GM19240 (cell line): Measurements from ENCODE around the gene MBD3.
"Not testable (repeated sequence)": the region's sequence is repeated elsewhere in the genome, so short reads cannot be mapped to it uniquely, and the experiment has no call there.

Experiments used
- DNase-seq: peaks from one replicate; pipeline ENCODE4 v3.0.0; 2011; ENCODE audit warnings: low spot score; ENCODE audit not compliant: insufficient read length

MBD3 gene

DNA sequence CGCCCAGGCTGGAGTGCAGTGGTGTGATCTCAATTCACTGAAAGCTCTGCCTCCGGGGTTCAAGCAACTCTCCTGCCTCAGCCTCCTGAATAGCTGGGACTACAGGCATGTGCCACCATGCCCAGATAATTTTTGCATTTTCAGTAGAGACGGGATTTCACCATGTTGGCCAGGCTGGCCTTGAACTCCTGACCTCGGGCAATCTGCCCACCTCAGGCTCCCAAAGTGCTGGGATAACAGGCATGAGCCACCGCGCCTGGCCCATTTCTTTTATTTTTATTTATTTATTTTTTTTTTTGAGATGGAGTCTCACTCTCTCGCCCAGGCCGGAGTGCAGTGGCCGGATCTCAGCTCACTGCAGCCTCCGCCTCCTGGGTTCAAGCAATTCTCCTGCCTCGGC, 52.9 kb downstream of the MBD3 start:
- DNase-seq: not testable (repeated sequence)

- no peak for DNase-seq
Measured at GRCh38 chr19:1538978-1539377, 53.7 kb downstream of the MBD3 start.

- DNase-seq: not testable (repeated sequence)
Measured at GRCh38 chr19:1535699-1536098, 57.0 kb downstream of the MBD3 start.

DNA sequence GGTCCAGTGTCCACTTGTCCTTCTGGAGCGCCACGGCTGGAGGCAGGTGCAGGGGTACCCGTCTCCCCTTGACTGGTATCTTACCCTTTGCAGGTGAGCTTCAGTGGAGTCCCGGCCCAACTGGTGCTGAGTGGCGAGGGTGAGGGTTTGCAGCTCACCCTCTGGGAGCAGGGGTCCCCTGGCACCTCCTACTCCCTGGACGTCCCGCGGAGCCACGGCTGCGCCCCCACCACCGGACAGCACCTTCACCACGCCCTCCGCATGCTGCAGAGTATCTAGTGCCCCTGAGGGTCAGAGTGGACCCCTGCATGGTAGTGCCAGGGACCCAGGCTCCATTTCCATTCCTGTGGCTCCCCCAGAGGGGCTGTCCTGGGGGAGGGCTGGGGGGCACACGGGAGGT, 57.7 kb downstream of the MBD3 start:
- no peak for DNase-seq

GRCh38 chr19:1533510-1534150, 59.0 kb downstream of the MBD3 start:
- no peak for DNase-seq

DNA sequence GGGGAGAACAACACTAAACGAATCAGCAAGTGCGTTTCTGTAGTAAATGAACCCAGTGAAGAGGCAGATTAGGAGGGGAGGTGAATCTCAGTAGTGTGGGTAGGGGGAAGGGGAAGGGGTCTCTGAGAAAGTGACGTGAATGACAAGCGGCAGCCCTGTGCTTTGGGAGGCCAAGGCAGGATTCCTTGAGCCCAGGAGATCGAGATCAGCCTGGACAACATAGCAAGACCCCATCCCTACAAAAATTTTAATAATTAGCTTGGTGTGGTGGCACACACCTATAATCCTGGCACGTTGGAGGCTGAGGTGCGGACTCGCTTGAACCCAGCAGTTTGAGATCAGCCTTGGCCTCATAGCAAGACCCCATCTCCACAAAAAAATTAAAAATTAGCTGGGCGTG, 60.7 kb downstream of the MBD3 start:
- DNase-seq: no peak

DNA sequence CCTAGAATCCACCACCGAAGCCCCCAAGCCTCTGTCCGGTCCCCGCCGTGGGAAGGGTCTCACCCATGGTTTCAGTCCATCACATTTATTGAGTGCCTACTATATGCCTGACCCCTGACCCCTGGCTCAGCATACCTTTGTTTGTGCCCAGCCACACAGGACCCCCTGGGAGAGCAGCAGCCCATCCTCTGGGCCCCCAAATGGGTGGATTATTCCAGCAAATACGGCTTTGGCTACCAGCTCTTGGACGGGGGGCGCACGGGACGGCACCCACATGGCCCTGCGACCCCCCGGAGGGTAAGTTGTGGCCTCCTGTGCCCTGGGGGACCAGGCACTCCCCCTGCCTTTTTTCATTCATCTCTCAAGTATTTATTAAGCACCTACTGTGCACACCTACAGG, 61.1 kb downstream of the MBD3 start:
- no peak for DNase-seq

DNA sequence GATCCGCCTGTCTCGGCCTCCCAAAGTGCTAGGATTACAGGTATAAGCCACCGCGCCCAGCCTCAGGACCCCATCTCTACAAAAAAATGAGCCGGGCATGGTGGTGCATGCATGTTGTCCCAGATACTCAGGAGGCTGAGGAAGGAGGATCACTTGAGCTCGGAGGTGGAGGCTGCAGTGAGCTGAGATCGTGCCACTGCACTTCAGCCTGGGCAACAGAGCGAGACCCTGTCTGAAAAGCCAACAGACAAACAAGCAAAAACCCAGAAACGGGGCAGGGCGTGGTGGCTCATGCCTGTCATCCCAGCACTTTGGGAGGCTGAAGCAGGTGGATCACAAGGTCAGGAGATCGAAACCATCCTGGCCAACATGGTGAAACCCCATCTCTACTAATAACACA, 61.8 kb downstream of the MBD3 start:
- DNase-seq: not testable (repeated sequence)

GRCh38 chr19:1529430-1529816, 63.2 kb downstream of the MBD3 start:
- no peak for DNase-seq

DNA sequence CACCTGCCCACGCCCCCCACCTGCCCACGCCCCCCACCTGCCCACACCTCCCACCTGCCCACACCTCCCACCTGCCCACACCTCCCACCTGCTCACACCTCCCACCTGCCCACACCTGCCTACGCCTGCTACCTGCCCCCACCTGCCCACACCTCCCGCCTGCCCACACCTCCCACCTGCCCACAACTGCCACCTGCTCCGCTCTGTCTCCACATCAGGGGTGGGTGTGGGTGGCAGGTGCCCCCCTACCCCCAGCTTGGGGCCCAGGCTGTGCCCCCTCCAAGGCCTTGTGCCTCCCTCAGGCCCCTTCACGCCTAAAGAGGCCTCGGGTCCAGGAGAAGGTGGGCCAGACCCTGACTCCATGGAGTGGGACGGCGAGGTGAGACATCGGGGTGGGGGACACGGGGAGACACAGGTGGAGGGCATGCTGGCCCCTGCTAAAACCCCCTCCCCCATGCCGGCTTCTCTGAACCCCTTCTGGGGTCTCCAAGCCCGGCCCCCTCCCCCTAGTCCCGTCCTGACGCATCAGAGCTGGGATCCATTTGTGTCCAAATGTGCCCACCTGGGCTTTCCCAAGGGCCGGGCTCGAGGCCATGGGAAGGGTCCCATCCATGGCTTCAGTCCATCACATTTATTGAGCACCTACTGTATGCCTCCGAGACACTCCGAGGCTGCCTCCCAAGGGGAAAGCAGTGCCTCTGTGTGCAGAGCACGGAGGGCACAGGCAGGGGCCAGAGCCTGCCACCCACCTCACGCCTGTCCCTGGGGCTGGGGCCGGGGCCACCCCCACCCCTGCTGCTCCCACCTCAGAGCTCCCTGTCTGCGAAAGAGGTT, 63.9 kb downstream of the MBD3 start:
- no peak for DNase-seq

GRCh38 chr19:1527650-1528309, 64.9 kb downstream of the MBD3 start:
- no peak for DNase-seq

DNA sequence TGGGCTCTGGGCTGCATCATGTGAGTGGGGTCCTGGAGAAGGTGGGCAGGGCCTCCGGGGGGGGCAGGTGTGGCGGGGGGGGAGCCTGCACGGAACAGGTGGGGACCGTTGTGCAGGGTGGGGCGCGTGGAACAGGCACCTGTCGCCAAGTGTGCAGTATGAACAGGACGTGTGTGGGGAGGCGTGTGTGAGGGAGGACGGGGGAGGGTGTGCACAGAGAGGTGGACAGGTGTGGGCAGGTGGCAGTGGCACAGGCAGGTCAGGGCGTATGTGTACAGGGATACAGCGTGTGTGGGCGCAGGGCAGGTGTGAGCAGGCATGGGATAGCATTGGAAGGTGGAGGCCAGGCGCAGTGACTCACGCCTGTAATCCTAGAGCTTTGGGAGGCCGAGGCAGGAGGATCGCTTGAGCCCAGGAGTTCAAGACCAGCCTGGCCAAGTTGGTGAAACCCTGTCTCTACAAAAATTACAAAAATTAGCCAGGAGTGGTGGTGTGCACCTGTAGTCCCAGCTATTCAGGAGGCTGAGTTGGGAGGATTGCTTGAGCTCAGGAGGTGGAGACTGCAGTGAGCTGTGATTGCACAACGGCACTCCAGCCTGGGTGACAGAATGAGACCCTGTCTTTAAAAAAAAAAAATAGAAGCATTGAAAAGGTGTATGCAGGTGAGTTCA, 65.6 kb downstream of the MBD3 start:
- no peak for DNase-seq

DNA sequence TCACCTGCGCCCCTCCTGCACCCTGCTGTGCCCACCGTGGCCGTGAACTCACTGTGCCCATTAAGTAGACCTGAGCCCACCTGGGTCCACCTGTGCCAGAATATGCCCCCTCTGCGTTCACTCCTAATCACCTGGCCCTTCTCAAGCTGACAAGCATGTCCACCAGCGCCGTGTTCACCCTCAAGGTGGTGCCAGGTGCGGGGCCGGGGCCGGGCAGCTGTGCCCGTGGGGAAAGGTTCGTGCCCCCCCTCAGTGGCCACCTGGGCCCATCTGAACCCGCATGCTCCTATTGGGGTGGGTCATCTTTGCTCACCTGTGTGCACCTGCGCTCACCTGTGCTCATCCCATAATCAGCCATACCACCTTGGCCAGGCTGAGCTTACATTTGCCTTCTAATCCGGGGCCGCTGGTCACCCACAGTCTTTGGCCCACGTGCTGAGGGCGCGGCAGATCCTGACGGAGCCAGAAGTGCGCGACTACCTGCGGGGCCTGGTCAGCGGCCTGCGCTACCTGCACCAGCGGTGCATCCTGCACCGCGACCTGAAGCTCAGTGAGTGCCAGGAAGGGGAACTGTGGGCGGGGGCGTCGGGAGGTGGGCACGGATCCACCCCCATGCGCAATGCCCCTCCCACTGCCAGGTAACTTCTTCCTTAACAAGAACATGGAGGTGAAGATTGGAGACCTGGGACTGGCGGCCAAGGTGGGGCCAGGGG, 66.4 kb downstream of the MBD3 start:
- no peak for DNase-seq

GRCh38 chr19:1525343-1525742, 67.3 kb downstream of the MBD3 start:
- DNase-seq: no peak

GRCh38 chr19:1524972-1525325, 67.7 kb downstream of the MBD3 start:
- no peak for DNase-seq

GRCh38 chr19:1524287-1524971, 68.2 kb downstream of the MBD3 start:
- DNase-seq: no peak
